Measurements from ENCODE around the gene TTLL7. TPM values are rescaled to one million over a fixed set of nuclear protein-coding genes. Genes with fewer than 3 reads are reported as not detected.

TTLL7 gene
- total and polyA plus RNA-seq, 5 experiments from 2014 or later = 0.89 TPM; not detected in 4

- H3K27ac Mint-ChIP-seq = no peak overlapping the region
- ATAC-seq = no peak
- POLR2A ChIA-PET = no interaction called here
- peaks cover 0 to 41% (median 9%) of the 10 kb centered on the region in 9 donors for H3K9me3 Mint-ChIP-seq
- peaks cover 0 to 14% (median 4%) of the 10 kb centered on the region in 3 donors for H3K36me3 Mint-ChIP-seq
- peaks cover 0 to 2% (median 0%) of the 10 kb centered on the region in 4 donors for H3K4me1 Mint-ChIP-seq
- DNase-seq = no peak
- H3K4me3 Mint-ChIP-seq = no peak overlapping the region
- no peaks in the 10 kb centered on the region for H3K27me3 Mint-ChIP-seq
Observed at GRCh38 chr1:83822208-83822607, 176.7 kb downstream of the TTLL7 start.

- Mint-ChIP-seq H3K9me3 (peaks cover 0 to 41% (median 8%) of the 10 kb centered on the region in 9 donors), H3K4me3 (no peak overlapping the region), H3K36me3 (peaks cover 0 to 14% (median 2%) of the 10 kb centered on the region in 3 donors), H3K27me3 (no peaks in the 10 kb centered on the region), H3K27ac (no peak overlapping the region), H3K4me1 (peaks cover 0 to 2% (median 0%) of the 10 kb centered on the region in 4 donors)
- ATAC-seq = no peak
- POLR2A ChIA-PET = no interaction called here
- no peak for DNase-seq
Observed at GRCh38 chr1:83819436-83819835, 179.5 kb downstream of the TTLL7 start.

- DNase-seq (no peak), ATAC-seq (no peak)
- peaks cover 0 to 2% (median 0%) of the 10 kb centered on the region in 4 donors for H3K4me1 Mint-ChIP-seq
- no peaks in the 10 kb centered on the region for H3K27me3 Mint-ChIP-seq
- no peak overlapping the region for H3K4me3 Mint-ChIP-seq
- H3K36me3 Mint-ChIP-seq = peaks cover 0 to 12% (median 2%) of the 10 kb centered on the region in 3 donors
- peaks cover 0 to 36% (median 6%) of the 10 kb centered on the region in 9 donors for H3K9me3 Mint-ChIP-seq
- H3K27ac Mint-ChIP-seq = no peak overlapping the region
- POLR2A ChIA-PET = no interaction called here
Observed at GRCh38 chr1:83818916-83819315, 180.0 kb downstream of the TTLL7 start.

GRCh38 chr1:83816836-83817235 is 182.1 kb downstream of the TTLL7 start:
- no peak overlapping the region for H3K27ac Mint-ChIP-seq
- POLR2A ChIA-PET = no interaction called here
- peaks cover 0 to 4% (median under 1%) of the 10 kb centered on the region in 4 donors for H3K4me1 Mint-ChIP-seq
- DNase-seq = no peak
- peaks cover 0 to 17% (median 2%) of the 10 kb centered on the region in 9 donors for H3K9me3 Mint-ChIP-seq
- H3K27me3 Mint-ChIP-seq = no peaks in the 10 kb centered on the region
- no peak for ATAC-seq
- H3K4me3 Mint-ChIP-seq = no peak overlapping the region
- peaks cover 0 to 4% (median 0%) of the 10 kb centered on the region in 3 donors for H3K36me3 Mint-ChIP-seq

GRCh38 chr1:83815330-83815729 is 183.6 kb downstream of the TTLL7 start:
- peaks cover 0 to 4% (median under 1%) of the 10 kb centered on the region in 4 donors for H3K4me1 Mint-ChIP-seq
- no peak overlapping the region for H3K27ac Mint-ChIP-seq
- peaks cover 0 to 13% (median 0%) of the 10 kb centered on the region in 9 donors for H3K9me3 Mint-ChIP-seq
- H3K36me3 Mint-ChIP-seq = peaks cover 0 to 4% (median 0%) of the 10 kb centered on the region in 3 donors
- POLR2A ChIA-PET = no interaction called here
- DNase-seq (no peak), ATAC-seq (no peak)
- H3K4me3 Mint-ChIP-seq = no peak overlapping the region
- H3K27me3 Mint-ChIP-seq = no peaks in the 10 kb centered on the region

Other genes with a start within 250 kb of the TTLL7 start
- gene PRKACB, start 145.1 kb upstream of the TTLL7 start, total RNA-seq = 100 to 1,000 TPM; 174 to 194 TPM
- 100 to 1,000 TPM; 120 to 162 (median 131) TPM for gene PRKACB, start 145.1 kb upstream of the TTLL7 start, polyA plus RNA-seq